Measurements from ENCODE around the gene TSPEAR.

The TSPEAR gene

DNA sequence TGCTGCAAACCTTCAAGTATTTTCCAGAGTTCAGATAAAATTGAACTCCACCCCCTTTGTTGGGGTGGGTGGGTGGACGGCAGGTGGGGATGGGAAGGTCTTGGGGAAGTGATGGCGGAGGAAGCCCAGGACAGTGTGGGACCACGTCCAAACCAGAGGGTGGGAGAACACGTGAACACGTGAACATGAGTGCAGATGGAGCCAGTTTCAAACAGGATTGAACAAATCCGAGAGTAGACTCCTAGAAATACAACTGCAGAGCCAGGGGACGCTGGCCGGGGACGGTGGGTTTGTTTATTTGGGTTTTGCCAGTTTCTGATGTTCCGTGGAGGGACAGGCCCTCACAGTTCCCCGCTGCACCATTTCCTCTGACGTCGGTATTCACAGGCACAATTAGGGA, 163.0 kb downstream of the TSPEAR start:
- Mint-ChIP-seq H3K4me1 (peaks cover 23% of the 10 kb centered on the region), H3K4me3 (no peak overlapping the region), H3K9me3 (peaks cover 17% of the 10 kb centered on the region), H3K27ac (peak overlapping the region in 1 of 3 experiments; percentile 60), H3K36me3 (ENCODE audit: low read depth) (peaks cover 10% of the 10 kb centered on the region), H3K27me3 (ENCODE audit: low read depth) (peaks cover 18% of the 10 kb centered on the region)
- no peak for TF ChIP-seq CTCF (IDR thresholded peaks at IDR 0.05; ENCODE audit: unreplicated experiment in 3 of 3)

DNA sequence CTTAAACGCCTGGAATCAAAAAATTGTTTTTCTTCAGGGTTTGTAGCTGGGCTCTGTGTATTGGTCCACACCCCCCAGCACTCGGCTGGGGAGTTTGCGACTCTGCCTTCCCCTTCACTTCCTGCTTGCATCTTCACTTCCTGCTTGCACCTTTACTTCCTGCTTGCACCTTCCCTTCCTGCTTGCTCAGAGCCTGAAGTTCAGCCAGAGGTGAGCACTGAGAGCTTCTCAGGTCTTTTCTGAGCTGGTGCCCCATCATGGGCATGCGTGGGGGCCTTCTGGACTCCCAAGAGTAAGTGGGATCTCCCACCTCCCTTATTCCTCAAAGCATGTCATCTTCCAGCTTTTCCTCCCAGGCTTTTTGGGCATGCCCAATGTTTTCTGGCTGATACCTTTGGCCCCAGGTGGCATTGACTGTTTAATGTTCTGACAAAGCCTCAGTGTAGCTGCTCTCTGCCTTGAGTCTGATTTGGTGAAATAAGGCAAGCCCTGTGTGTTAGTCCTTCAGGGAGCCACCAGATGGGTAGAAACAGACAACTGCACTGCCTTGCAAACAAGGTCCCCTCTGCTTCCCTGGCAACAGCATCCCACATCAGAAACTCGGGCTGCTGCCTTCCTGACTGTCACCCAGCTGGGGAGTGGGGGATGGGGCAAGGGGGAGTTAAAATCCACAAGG, 163.6 kb downstream of the TSPEAR start:
- Mint-ChIP-seq H3K9me3 (peaks cover 17% of the 10 kb centered on the region), H3K27ac (no peak overlapping the region), H3K27me3 (ENCODE audit: low read depth) (peaks cover 18% of the 10 kb centered on the region), H3K4me1 (peaks cover 17% of the 10 kb centered on the region), H3K36me3 (ENCODE audit: low read depth) (peaks cover 10% of the 10 kb centered on the region), H3K4me3 (no peak overlapping the region)
- no peak for TF ChIP-seq CTCF (IDR thresholded peaks at IDR 0.05; ENCODE audit: unreplicated experiment in 3 of 3)

GRCh38 chr21:44544566-44544965, 166.8 kb downstream of the TSPEAR start:
- H3K27me3 Mint-ChIP-seq (ENCODE audit: low read depth), result peaks cover 5% of the 10 kb centered on the region
- no peak overlapping the region for H3K27ac Mint-ChIP-seq
- H3K9me3 Mint-ChIP-seq, result peaks cover 23% of the 10 kb centered on the region
- peaks cover 10% of the 10 kb centered on the region for H3K36me3 Mint-ChIP-seq (ENCODE audit: low read depth)
- TF ChIP-seq CTCF (IDR thresholded peaks at IDR 0.05; ENCODE audit: unreplicated experiment in 3 of 3), result no peak
- no peak overlapping the region for H3K4me3 Mint-ChIP-seq
- peaks cover 15% of the 10 kb centered on the region for H3K4me1 Mint-ChIP-seq

GRCh38 chr21:44542716-44543115, 168.7 kb downstream of the TSPEAR start:
- no peak overlapping the region for H3K4me3 Mint-ChIP-seq
- H3K4me1 Mint-ChIP-seq, result no peaks in the 10 kb centered on the region
- TF ChIP-seq CTCF (IDR thresholded peaks at IDR 0.05; ENCODE audit: unreplicated experiment in 3 of 3), result no peak
- H3K27me3 Mint-ChIP-seq (ENCODE audit: low read depth), result no peaks in the 10 kb centered on the region
- peaks cover 22% of the 10 kb centered on the region for H3K9me3 Mint-ChIP-seq
- H3K27ac Mint-ChIP-seq, result no peak overlapping the region
- peaks cover 10% of the 10 kb centered on the region for H3K36me3 Mint-ChIP-seq (ENCODE audit: low read depth)

- Mint-ChIP-seq H3K27me3 (ENCODE audit: low read depth) (no peaks in the 10 kb centered on the region), H3K27ac (no peak overlapping the region), H3K36me3 (ENCODE audit: low read depth) (no peaks in the 10 kb centered on the region), H3K4me3 (no peak overlapping the region), H3K9me3 (peaks cover 13% of the 10 kb centered on the region), H3K4me1 (no peaks in the 10 kb centered on the region)
- no peak for TF ChIP-seq CTCF (IDR thresholded peaks at IDR 0.05; ENCODE audit: unreplicated experiment in 3 of 3)
These were observed 170.6 kb downstream of the TSPEAR start for GRCh38 chr21:44540741-44541288.

Measured in nephron (organoid).